Neural crest cell (in vitro differentiated cells): ENCODE measurements around the gene ATRAID. TPM values are rescaled to one million over a fixed set of nuclear protein-coding genes. Genes with fewer than 3 reads are reported as not detected.

ENCODE experiments used
- DNase-seq: peaks from one replicate; pipeline ENCODE4 v3.0.0; 2021; ENCODE audit warnings: low read depth, mixed read lengths, low spot score
- H3K27ac Mint-ChIP-seq: one replicate; pipeline ENCODE4 v1.8.0; 2021; ENCODE audit warnings: mild to moderate bottlenecking, mixed read lengths; ENCODE audit not compliant: unreplicated experiment
- H3K27me3 Mint-ChIP-seq: 2 replicates; pipeline ENCODE4 v1.8.0; 2021; ENCODE audit warnings: low read depth, mild to moderate bottlenecking, mixed read lengths
- H3K36me3 Mint-ChIP-seq: 2 replicates; pipeline ENCODE4 v1.8.0; 2021; ENCODE audit warnings: low read depth, mild to moderate bottlenecking, mixed read lengths
- H3K4me1 Mint-ChIP-seq: 2 replicates; pipeline ENCODE4 v1.8.0; 2021; ENCODE audit warnings: mixed read lengths
- H3K4me3 Mint-ChIP-seq: one replicate; pipeline ENCODE4 v1.8.0; 2021; ENCODE audit warnings: mild to moderate bottlenecking, mixed read lengths
- H3K9me3 Mint-ChIP-seq: 2 replicates; pipeline ENCODE4 v1.8.0; 2021; ENCODE audit warnings: mixed read lengths
- total RNA-seq: library from RNA; stranded (reverse); gene quantifications from 2 replicates; pipeline ENCODE4 v1.2.1, GENCODE V29; 2021
- TF ChIP-seq, protein P1 (sequence below): fragments of 200-600 bp; sonication (generic); conservative IDR thresholded peaks from 2 replicates; pipeline ENCODE4 v1.5.0; 2021; ENCODE audit warnings: antibody characterized with exemption, mild to moderate bottlenecking

Gene ATRAID
- total RNA-seq, 1 donor from 2014 or later: 86.3 TPM

DNA sequence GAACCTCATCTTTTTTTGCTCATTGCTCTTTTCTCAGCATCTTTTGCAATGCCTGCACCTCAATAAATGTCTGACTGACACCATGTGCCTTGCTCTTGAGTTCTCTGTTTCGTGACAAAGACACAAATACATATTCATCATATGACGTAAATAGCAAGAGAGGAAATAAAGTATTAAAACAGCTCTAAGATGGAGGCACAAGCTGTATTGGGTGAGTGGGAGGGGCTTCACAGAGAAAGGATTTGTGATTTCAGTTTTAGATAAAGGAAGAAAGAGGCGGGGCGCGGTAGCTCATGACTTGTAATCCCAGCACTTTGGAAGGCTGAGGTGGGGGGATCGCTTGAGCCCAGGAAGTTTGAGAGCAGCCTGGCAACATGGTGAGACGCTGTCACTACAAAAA, 8.2 kb downstream of the ATRAID start:
- no peak for DNase-seq
- peaks cover 25% of the 10 kb centered on the region for H3K4me1 Mint-ChIP-seq
- peak overlapping the region; percentile 28 for H3K4me3 Mint-ChIP-seq
- H3K27me3 Mint-ChIP-seq: no peaks in the 10 kb centered on the region
- H3K36me3 Mint-ChIP-seq: peaks cover 34% of the 10 kb centered on the region
- TF ChIP-seq, protein P1, sequence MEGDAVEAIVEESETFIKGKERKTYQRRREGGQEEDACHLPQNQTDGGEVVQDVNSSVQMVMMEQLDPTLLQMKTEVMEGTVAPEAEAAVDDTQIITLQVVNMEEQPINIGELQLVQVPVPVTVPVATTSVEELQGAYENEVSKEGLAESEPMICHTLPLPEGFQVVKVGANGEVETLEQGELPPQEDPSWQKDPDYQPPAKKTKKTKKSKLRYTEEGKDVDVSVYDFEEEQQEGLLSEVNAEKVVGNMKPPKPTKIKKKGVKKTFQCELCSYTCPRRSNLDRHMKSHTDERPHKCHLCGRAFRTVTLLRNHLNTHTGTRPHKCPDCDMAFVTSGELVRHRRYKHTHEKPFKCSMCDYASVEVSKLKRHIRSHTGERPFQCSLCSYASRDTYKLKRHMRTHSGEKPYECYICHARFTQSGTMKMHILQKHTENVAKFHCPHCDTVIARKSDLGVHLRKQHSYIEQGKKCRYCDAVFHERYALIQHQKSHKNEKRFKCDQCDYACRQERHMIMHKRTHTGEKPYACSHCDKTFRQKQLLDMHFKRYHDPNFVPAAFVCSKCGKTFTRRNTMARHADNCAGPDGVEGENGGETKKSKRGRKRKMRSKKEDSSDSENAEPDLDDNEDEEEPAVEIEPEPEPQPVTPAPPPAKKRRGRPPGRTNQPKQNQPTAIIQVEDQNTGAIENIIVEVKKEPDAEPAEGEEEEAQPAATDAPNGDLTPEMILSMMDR: no peak
- no peak overlapping the region for H3K27ac Mint-ChIP-seq
- no peaks in the 10 kb centered on the region for H3K9me3 Mint-ChIP-seq

DNA sequence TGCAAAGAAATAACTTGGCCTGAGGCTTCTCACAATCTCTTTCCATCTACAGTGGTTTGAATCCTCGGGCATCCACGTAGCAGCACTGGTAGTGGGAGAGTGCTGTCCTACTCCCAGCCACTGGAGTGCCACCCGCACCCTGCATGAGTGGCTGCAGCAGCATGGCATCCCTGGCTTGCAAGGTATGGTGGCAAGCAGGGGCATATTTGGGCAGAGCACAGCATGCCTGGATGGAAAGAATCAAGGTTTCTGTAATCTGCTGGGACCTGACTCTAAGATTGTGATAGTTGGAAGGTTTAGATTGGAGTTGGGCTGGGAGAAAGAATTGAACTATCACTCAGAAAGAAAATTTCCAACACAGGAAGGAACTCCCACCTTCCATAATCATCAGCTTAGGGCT, 9.3 kb downstream of the ATRAID start:
- H3K4me1 Mint-ChIP-seq: peaks cover 25% of the 10 kb centered on the region
- TF ChIP-seq, protein P1: no peak
- no peak for DNase-seq
- peak overlapping the region; percentile 59 for H3K4me3 Mint-ChIP-seq
- no peaks in the 10 kb centered on the region for H3K27me3 Mint-ChIP-seq
- H3K9me3 Mint-ChIP-seq: no peaks in the 10 kb centered on the region
- H3K27ac Mint-ChIP-seq: no peak overlapping the region
- peaks cover 33% of the 10 kb centered on the region for H3K36me3 Mint-ChIP-seq

DNA sequence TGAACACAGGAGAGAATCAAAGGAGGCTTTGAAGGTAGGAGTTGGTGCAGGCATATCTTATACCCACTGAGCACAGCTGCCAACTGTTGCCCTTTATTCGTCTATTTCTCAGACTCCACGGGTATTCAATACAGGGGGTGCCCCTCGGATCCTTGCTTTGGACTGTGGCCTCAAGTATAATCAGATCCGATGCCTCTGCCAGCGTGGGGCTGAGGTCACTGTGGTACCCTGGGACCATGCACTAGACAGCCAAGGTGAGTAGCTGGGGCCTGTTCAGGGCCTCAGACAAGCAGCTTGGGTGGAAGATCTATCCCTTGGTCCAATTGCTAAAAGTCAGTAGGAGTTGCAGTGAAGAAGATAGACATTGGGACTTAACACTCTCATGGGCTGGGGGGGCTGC, 10.6 kb downstream of the ATRAID start:
- Mint-ChIP-seq H3K4me1 (peaks cover 16% of the 10 kb centered on the region), H3K4me3 (no peak overlapping the region), H3K36me3 (peaks cover 27% of the 10 kb centered on the region), H3K27ac (no peak overlapping the region), H3K9me3 (no peaks in the 10 kb centered on the region), H3K27me3 (no peaks in the 10 kb centered on the region)
- TF ChIP-seq, protein P1: no peak
- DNase-seq: no peak

DNA sequence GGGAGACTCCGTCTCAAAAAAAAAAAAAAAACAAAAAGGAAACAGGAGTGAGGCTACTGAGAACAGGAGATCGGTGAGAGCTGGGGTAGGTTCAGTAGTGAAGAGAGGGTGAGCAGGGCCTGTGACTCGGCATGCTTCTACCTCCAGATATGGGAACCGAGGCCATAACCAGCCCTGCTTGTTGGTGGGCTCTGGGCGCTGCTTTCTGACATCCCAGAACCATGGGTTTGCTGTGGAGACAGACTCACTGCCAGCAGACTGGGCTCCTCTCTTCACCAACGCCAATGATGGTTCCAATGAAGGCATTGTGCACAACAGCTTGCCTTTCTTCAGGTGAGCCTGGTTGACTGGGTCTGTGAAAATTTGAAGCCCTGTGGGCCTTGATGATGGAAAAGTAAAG, 11.6 kb downstream of the ATRAID start:
- Mint-ChIP-seq H3K4me3 (no peak overlapping the region), H3K36me3 (peaks cover 22% of the 10 kb centered on the region), H3K9me3 (no peaks in the 10 kb centered on the region), H3K4me1 (peaks cover 6% of the 10 kb centered on the region), H3K27ac (no peak overlapping the region), H3K27me3 (no peaks in the 10 kb centered on the region)
- TF ChIP-seq, protein P1: no peak
- no peak for DNase-seq

DNA sequence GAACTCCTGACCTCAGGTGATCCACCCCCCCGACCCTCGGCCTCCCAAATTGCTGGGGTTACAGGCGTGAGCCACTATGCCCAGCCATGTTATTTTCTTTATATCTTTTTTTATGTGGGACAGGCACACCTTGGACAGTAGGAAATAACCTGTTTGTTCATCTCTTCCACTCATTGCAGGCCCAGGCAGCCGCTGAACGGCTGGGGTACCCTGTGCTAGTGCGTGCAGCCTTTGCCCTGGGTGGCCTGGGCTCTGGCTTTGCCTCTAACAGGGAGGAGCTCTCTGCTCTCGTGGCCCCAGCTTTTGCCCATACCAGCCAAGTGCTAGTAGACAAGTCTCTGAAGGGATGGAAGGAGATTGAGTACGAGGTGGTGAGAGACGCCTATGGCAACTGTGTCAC, 13.7 kb downstream of the ATRAID start:
- Mint-ChIP-seq H3K4me1 (no peaks in the 10 kb centered on the region), H3K27ac (peak overlapping the region; percentile 29), H3K36me3 (peaks cover 18% of the 10 kb centered on the region), H3K9me3 (no peaks in the 10 kb centered on the region), H3K4me3 (no peak overlapping the region), H3K27me3 (no peaks in the 10 kb centered on the region)
- TF ChIP-seq, protein P1: no peak
- no peak for DNase-seq

GRCh38 chr2:27227501-27227900, 15.7 kb downstream of the ATRAID start:
- Mint-ChIP-seq H3K9me3 (no peaks in the 10 kb centered on the region), H3K4me1 (no peaks in the 10 kb centered on the region), H3K27me3 (no peaks in the 10 kb centered on the region), H3K27ac (no peak overlapping the region), H3K36me3 (peaks cover 13% of the 10 kb centered on the region), H3K4me3 (no peak overlapping the region)
- no peak for DNase-seq
- TF ChIP-seq, protein P1: no peak
